Mesenchymal stem cell (in vitro differentiated cells and primary cell): ENCODE results near the gene HEMK1.

Experiments
- DNase-seq: peaks from one replicate; pipeline ENCODE4 v3.0.0-alpha.2; 2013
- H2AFZ ChIP-seq: one replicate; pipeline ENCODE4 v1.6.1; 2013; ENCODE audit warnings: low read depth, mild to moderate bottlenecking, control low read depth, inconsistent platforms, low read length, moderate library complexity
- H2AK5ac ChIP-seq: 2 replicates; pipeline ENCODE4 v1.6.1; 2013; ENCODE audit warnings: low read length, moderate library complexity, mild to moderate bottlenecking, inconsistent platforms; ENCODE audit not compliant: severe bottlenecking
- H2BK120ac ChIP-seq: one replicate; pipeline ENCODE4 v1.6.1; 2013; ENCODE audit warnings: low read depth, mild to moderate bottlenecking, inconsistent platforms, low read length, moderate library complexity
- H2BK12ac ChIP-seq, 2 experiments: one replicate each; pipeline ENCODE4 v1.6.1; 2013; ENCODE audit warnings: inconsistent platforms in 2 of 2, low read length in 2 of 2, mild to moderate bottlenecking in 2 of 2, moderate library complexity in 2 of 2, control low read depth in 1 of 2
- H2BK15ac ChIP-seq: one replicate; pipeline ENCODE4 v1.6.1; 2013; ENCODE audit warnings: mild to moderate bottlenecking, low read depth, inconsistent platforms; ENCODE audit not compliant: poor library complexity, severe bottlenecking
- H2BK5ac ChIP-seq: 2 replicates; pipeline ENCODE4 v1.6.1; 2013; ENCODE audit warnings: low read depth, mild to moderate bottlenecking, low read length, control low read depth, inconsistent platforms; ENCODE audit not compliant: poor library complexity, severe bottlenecking
- H3K14ac ChIP-seq, 2 experiments: one replicate each; pipeline ENCODE4 v1.6.1; 2013; ENCODE audit warnings: inconsistent platforms in 2 of 2, low read length in 2 of 2, control low read depth in 1 of 2, mild to moderate bottlenecking in 1 of 2, moderate library complexity in 1 of 2
- H3K18ac ChIP-seq, 2 experiments: one replicate each; pipeline ENCODE4 v1.6.1; 2013; ENCODE audit warnings: inconsistent platforms in 2 of 2, low read length in 2 of 2, control low read depth in 1 of 2, low read depth in 1 of 2, mild to moderate bottlenecking in 1 of 2
- H3K23ac ChIP-seq, 2 experiments: one replicate each; pipeline ENCODE4 v1.6.1; 2013; ENCODE audit warnings: inconsistent platforms in 2 of 2, low read length in 2 of 2, mild to moderate bottlenecking in 2 of 2, moderate library complexity in 2 of 2, control low read depth in 1 of 2
- H3K27ac ChIP-seq: 2 replicates; pipeline ENCODE4 v1.5.1; 2013; ENCODE audit warnings: mild to moderate bottlenecking, moderate library complexity, low read length, control low read depth, inconsistent platforms; ENCODE audit not compliant: poor library complexity, severe bottlenecking
- H3K27me3 ChIP-seq, 2 experiments: 2 replicates each; pipeline versions ENCODE4 v1.6.1 to v1.7.0; 2013; ENCODE audit warnings: low read length in 2 of 2, mild to moderate bottlenecking in 2 of 2, moderate library complexity in 2 of 2, control low read depth in 1 of 2, inconsistent platforms in 1 of 2; ENCODE audit not compliant: control insufficient read depth in 1 of 2, insufficient read depth in 1 of 2
- H3K36me3 ChIP-seq, 2 experiments: 2 replicates each; pipeline versions ENCODE4 v1.6.1 to v1.7.0; 2013; ENCODE audit warnings: low read length in 2 of 2, control low read depth in 1 of 2, inconsistent platforms in 1 of 2, low read depth in 1 of 2, mild to moderate bottlenecking in 1 of 2; ENCODE audit not compliant: insufficient read depth in 2 of 2, control insufficient read depth in 1 of 2
- H3K4ac ChIP-seq, 2 experiments: one replicate each; pipeline ENCODE4 v1.6.1; 2013; ENCODE audit warnings: inconsistent platforms in 2 of 2, low read length in 2 of 2, mild to moderate bottlenecking in 2 of 2, moderate library complexity in 2 of 2, control low read depth in 1 of 2, low read depth in 1 of 2
- H3K4me1 ChIP-seq: 2 replicates; pipeline ENCODE4 v1.6.1; 2013; ENCODE audit warnings: low read depth, low read length, control low read depth; ENCODE audit not compliant: control insufficient read depth, insufficient read depth
- H3K4me2 ChIP-seq: 2 replicates; pipeline ENCODE4 v1.6.1; 2013; ENCODE audit warnings: low read length, mild to moderate bottlenecking, inconsistent platforms; ENCODE audit not compliant: poor library complexity, severe bottlenecking
- H3K4me3 ChIP-seq, 2 experiments: 2 replicates each; pipeline versions ENCODE4 v1.5.1 to v1.7.0; 2013; ENCODE audit warnings: low read length in 2 of 2, mild to moderate bottlenecking in 2 of 2, control low read depth in 1 of 2, low read depth in 1 of 2; ENCODE audit not compliant: insufficient read depth in 1 of 2
- H3K79me1 ChIP-seq: replicated peaks from 2 replicates; pipeline ENCODE4 v1.6.1; 2013; ENCODE audit warnings: mild to moderate bottlenecking, control low read depth, low read length, inconsistent platforms; ENCODE audit not compliant: poor library complexity, severe bottlenecking
- H3K9ac ChIP-seq: 2 replicates; pipeline ENCODE4 v1.7.0; 2013; ENCODE audit warnings: mild to moderate bottlenecking, low read length, moderate library complexity
- H3K9me3 ChIP-seq: 2 replicates; pipeline ENCODE4 v1.7.0; 2013; ENCODE audit warnings: mild to moderate bottlenecking, low read length; ENCODE audit not compliant: control insufficient read depth
- H4K8ac ChIP-seq: one replicate; pipeline ENCODE4 v1.6.1; 2013; ENCODE audit warnings: inconsistent platforms, mild to moderate bottlenecking, low read length, moderate library complexity
- H4K91ac ChIP-seq: one replicate; pipeline ENCODE4 v1.6.1; 2013; ENCODE audit warnings: mild to moderate bottlenecking, low read length, inconsistent platforms
- WGBS: methylation state at CpG from one replicate; pipeline ENCODE4 v1.1.7; 2013; ENCODE audit warnings: mixed read lengths; 5-methylcytosine and 5-hydroxymethylcytosine counted together

HEMK1 gene

DNA sequence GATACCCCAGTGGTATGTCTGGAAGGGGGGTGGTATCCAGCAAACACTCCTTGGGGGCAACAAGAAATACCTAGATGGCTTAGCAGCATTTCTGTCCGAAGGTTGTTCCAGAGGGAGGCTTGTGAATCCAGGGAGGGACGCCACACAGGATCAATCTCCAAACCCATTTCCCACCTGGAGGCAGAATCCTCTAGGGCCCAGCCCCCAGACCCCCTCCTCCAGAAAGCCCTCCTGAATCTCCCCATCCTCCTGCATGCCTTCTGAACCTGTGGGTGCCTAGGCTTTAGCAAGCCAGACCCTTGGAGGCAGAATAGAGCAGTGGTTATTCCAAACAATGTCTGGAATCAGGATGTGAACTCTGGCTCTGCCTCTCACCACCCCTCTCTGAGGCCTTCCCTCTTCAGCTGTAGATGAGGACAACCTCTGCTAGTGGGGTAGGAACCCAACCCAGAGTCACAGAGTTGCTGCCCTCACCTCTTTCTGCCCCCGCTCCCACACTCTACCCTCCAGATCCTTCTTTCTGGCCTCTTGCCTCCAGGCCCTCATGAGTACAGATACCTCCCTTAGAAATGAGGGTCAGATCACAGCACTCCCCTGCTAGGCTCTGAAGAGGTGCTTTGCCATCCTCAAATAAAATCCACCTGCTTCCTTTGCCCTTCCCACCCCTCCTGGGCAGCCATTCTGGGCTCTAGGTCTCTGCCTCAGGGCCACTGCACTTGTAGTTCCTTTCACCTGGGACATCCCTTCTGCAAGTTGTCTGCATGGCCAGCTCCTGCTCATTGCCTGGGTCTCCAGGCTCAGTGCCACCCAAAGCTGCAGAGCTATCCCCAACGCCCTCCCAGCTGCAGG lies 34.2 kb downstream of the HEMK1 start:
- Histone ChIP-seq H4K91ac (peak overlapping the region; percentile 35), H3K4me2 (no peak overlapping the region)

DNA sequence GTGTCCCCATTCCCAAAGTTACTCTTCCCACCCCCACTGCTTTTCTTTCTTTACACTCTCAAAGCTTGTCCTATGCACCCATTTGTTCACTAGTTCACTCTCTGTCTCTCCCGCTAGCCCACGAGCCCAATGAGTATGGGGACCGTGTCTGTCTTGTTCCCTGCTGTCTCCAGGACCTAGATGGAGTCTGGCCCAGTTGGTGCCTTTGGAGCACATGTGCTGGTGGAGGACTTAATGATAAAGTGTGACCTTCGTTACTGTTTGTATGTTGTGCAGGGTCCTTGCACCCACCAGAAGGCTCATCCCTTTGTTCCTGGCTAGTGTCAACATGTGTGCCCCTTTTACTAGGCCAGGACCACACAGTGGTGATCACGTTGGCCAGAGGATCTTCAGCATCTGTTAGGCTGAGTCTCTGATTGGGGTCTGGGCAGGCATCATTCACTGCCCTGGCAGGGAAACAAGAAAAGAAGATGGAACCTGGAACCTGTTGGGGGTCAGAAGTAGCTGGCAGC lies 34.8 kb downstream of the HEMK1 start:
- H3K4me3 ChIP-seq: no peak overlapping the region
- H3K4ac ChIP-seq: peak overlapping the region in 1 of 2 experiments; percentile 11
- peaks cover 50% of the 10 kb centered on the region for H3K4me1 ChIP-seq
- no peak overlapping the region for H4K8ac ChIP-seq
- H2BK120ac ChIP-seq: no peak overlapping the region
- H3K27me3 ChIP-seq: no peaks in the 10 kb centered on the region
- no peak overlapping the region for H3K9ac ChIP-seq
- no peak overlapping the region for H4K91ac ChIP-seq
- peaks cover 18 to 39% of the 10 kb centered on the region in 2 experiments for H3K36me3 ChIP-seq
- no peak overlapping the region for H3K14ac ChIP-seq
- no peak overlapping the region for H3K23ac ChIP-seq
- H3K4me2 ChIP-seq: no peak overlapping the region
- 93% methylated on average over 5 of the region's 5 CpGs for WGBS
- peak overlapping the region; percentile 25 to 43 for H2BK12ac ChIP-seq
- H2AFZ ChIP-seq: no peak overlapping the region
- H2AK5ac ChIP-seq: peak overlapping the region; percentile 53
- H3K9me3 ChIP-seq: no peaks in the 10 kb centered on the region
- H3K79me1 ChIP-seq: peaks cover 12% of the 10 kb centered on the region
- no peak overlapping the region for H3K18ac ChIP-seq
- no peak overlapping the region for H2BK15ac ChIP-seq
- H3K27ac ChIP-seq: no peak overlapping the region
- DNase-seq: no peak
- no peak overlapping the region for H2BK5ac ChIP-seq

More for the DNA sequence above, 34.2 kb downstream of the HEMK1 start:
- no peak overlapping the region for H3K18ac ChIP-seq
- H3K27ac ChIP-seq: no peak overlapping the region
- H3K36me3 ChIP-seq: peaks cover 18 to 38% of the 10 kb centered on the region in 2 experiments
- H3K27me3 ChIP-seq: no peaks in the 10 kb centered on the region
- H2BK5ac ChIP-seq: no peak overlapping the region
- peaks cover 50% of the 10 kb centered on the region for H3K4me1 ChIP-seq
- peak overlapping the region; percentile 18 to 81 for H2BK12ac ChIP-seq
- WGBS: 73% methylated on average over 4 of the region's 4 CpGs
- H2AFZ ChIP-seq: no peak overlapping the region
- H3K14ac ChIP-seq: no peak overlapping the region
- no peaks in the 10 kb centered on the region for H3K9me3 ChIP-seq
- peak overlapping the region in 1 of 2 experiments; percentile 11 for H3K4ac ChIP-seq
- H3K23ac ChIP-seq: no peak overlapping the region
- no peak overlapping the region for H2BK15ac ChIP-seq
- no peak for DNase-seq
- no peak overlapping the region for H4K8ac ChIP-seq
- H3K9ac ChIP-seq: no peak overlapping the region
- H3K4me3 ChIP-seq: no peak overlapping the region
- peaks cover 11% of the 10 kb centered on the region for H3K79me1 ChIP-seq
- peak overlapping the region; percentile 74 for H2AK5ac ChIP-seq
- H2BK120ac ChIP-seq: no peak overlapping the region

DNA sequence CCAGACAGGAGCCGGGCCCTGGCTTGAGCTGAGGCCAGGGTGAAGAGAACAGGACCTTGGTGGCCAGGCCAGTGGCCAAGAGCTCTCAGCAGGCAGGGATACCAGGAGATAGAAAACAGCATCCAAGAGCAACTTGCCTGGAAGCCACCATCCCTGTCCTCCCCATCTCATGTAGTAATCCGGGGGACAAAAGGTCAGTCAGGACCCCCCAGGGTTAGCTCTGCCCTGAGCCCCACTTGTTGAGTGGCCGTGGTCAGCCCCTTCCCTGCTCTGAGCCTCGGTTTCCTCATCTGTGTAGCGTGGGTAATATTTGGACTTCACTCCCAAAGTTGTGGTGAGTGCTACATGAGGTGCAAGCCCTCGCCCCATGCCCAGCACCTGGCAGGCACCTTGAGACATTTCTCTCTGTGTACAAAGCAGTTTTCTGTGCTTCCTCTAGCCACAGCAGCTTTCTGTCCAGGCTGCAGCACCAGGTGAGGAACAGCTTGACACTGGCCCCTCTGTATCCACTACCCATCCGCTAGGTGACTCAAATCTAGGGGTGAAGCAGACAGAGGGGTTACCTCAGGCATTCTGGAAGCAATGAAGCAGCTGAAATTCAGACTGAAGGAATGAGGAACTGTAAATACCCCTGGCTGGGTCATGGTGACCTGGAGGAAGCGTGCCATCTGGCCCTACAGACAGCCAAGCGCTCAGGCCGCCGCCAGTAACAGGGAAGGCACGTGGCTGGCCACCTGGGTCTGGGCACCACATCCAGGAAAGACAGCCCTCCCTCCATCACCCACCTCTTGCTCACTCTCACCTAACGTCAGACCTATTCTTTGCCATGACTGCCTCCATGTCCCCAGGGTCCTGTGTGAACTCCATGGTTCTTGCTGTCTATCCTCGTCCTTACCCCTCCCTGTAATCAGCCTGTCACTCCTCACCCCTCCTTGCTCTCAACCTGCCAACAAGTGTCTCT lies 35.6 kb downstream of the HEMK1 start:
- H2BK15ac ChIP-seq: peak overlapping the region; percentile 4
- H2AK5ac ChIP-seq: no peak overlapping the region
- no peak overlapping the region for H3K4ac ChIP-seq
- peak overlapping the region in 1 of 2 experiments; percentile 0 for H2BK12ac ChIP-seq
- WGBS: 87% methylated on average over 13 of the region's 14 CpGs
- no peak overlapping the region for H3K18ac ChIP-seq
- no peak overlapping the region for H3K4me2 ChIP-seq
- H2AFZ ChIP-seq: no peak overlapping the region
- no peaks in the 10 kb centered on the region for H3K27me3 ChIP-seq
- H3K14ac ChIP-seq: no peak overlapping the region
- no peak overlapping the region for H3K23ac ChIP-seq
- no peak overlapping the region for H3K4me3 ChIP-seq
- H2BK120ac ChIP-seq: no peak overlapping the region
- no peak overlapping the region for H2BK5ac ChIP-seq
- no peaks in the 10 kb centered on the region for H3K9me3 ChIP-seq
- H3K9ac ChIP-seq: no peak overlapping the region
- H4K91ac ChIP-seq: no peak overlapping the region
- no peak overlapping the region for H3K27ac ChIP-seq
- no peak for DNase-seq
- H3K36me3 ChIP-seq: peaks cover 18 to 39% of the 10 kb centered on the region in 2 experiments
- H4K8ac ChIP-seq: no peak overlapping the region
- H3K79me1 ChIP-seq: peaks cover 18% of the 10 kb centered on the region
- peaks cover 47% of the 10 kb centered on the region for H3K4me1 ChIP-seq
